ENCODE measurements around the gene TMC2.

DNA sequence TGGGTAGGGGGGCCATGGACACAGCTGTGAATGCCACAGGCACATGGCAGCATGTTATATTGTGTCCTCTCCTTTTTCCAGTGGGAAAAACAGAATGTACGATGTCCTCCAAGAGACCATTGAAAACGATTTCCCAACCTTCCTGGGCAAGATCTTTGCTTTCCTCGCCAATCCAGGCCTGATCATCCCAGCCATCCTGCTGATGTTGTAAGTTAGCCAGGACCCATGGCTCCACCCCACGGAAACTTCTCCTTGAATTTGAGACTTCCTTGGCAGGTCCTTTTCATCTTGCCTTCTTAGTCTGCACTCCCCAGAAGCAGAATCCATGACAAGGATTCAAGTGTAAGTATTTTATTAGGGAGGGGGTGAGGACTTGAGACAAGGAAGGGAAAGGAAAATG, 87.8 kb downstream of the TMC2 start:
- TF ChIP-seq POLR2A (IDR thresholded peaks at IDR 0.05; ENCODE audit: low read length), result no peak
- TF ChIP-seq, protein P1, sequence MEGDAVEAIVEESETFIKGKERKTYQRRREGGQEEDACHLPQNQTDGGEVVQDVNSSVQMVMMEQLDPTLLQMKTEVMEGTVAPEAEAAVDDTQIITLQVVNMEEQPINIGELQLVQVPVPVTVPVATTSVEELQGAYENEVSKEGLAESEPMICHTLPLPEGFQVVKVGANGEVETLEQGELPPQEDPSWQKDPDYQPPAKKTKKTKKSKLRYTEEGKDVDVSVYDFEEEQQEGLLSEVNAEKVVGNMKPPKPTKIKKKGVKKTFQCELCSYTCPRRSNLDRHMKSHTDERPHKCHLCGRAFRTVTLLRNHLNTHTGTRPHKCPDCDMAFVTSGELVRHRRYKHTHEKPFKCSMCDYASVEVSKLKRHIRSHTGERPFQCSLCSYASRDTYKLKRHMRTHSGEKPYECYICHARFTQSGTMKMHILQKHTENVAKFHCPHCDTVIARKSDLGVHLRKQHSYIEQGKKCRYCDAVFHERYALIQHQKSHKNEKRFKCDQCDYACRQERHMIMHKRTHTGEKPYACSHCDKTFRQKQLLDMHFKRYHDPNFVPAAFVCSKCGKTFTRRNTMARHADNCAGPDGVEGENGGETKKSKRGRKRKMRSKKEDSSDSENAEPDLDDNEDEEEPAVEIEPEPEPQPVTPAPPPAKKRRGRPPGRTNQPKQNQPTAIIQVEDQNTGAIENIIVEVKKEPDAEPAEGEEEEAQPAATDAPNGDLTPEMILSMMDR (IDR thresholded peaks at IDR 0.05), result no peak
- TF ChIP-seq, protein P2, sequence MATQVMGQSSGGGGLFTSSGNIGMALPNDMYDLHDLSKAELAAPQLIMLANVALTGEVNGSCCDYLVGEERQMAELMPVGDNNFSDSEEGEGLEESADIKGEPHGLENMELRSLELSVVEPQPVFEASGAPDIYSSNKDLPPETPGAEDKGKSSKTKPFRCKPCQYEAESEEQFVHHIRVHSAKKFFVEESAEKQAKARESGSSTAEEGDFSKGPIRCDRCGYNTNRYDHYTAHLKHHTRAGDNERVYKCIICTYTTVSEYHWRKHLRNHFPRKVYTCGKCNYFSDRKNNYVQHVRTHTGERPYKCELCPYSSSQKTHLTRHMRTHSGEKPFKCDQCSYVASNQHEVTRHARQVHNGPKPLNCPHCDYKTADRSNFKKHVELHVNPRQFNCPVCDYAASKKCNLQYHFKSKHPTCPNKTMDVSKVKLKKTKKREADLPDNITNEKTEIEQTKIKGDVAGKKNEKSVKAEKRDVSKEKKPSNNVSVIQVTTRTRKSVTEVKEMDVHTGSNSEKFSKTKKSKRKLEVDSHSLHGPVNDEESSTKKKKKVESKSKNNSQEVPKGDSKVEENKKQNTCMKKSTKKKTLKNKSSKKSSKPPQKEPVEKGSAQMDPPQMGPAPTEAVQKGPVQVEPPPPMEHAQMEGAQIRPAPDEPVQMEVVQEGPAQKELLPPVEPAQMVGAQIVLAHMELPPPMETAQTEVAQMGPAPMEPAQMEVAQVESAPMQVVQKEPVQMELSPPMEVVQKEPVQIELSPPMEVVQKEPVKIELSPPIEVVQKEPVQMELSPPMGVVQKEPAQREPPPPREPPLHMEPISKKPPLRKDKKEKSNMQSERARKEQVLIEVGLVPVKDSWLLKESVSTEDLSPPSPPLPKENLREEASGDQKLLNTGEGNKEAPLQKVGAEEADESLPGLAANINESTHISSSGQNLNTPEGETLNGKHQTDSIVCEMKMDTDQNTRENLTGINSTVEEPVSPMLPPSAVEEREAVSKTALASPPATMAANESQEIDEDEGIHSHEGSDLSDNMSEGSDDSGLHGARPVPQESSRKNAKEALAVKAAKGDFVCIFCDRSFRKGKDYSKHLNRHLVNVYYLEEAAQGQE (IDR thresholded peaks at IDR 0.05), result no peak
- TF ChIP-seq SMC3 (IDR thresholded peaks at IDR 0.05), result no peak
- TF ChIP-seq, protein P3, sequence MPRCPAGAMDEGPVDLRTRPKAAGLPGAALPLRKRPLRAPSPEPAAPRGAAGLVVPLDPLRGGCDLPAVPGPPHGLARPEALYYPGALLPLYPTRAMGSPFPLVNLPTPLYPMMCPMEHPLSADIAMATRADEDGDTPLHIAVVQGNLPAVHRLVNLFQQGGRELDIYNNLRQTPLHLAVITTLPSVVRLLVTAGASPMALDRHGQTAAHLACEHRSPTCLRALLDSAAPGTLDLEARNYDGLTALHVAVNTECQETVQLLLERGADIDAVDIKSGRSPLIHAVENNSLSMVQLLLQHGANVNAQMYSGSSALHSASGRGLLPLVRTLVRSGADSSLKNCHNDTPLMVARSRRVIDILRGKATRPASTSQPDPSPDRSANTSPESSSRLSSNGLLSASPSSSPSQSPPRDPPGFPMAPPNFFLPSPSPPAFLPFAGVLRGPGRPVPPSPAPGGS (IDR thresholded peaks at IDR 0.05), result no peak
